NCI-H146 treated with DMSO at 0.1 percent for 48 hours (cell line): ENCODE measurements around the gene ST6GALNAC3.
"Not testable (repeated sequence)": the region's sequence is repeated elsewhere in the genome, so short reads cannot be mapped to it uniquely, and the experiment has no call there.

Source experiments
- DNase-seq: peaks from one replicate; lab custom pipeline; 2025; ENCODE audit not compliant: unreplicated experiment; lab: John Stamatoyannopoulos, UW

Gene ST6GALNAC3

GRCh38 chr1:76105372-76105771, 30.8 kb downstream of the ST6GALNAC3 start:
- DNase-seq: no peak

- no peak for DNase-seq
Observed at GRCh38 chr1:76106251-76106650, 31.7 kb downstream of the ST6GALNAC3 start.

- no peak for DNase-seq
Observed at GRCh38 chr1:76106719-76107235, 32.2 kb downstream of the ST6GALNAC3 start.

- no peak for DNase-seq
Observed at GRCh38 chr1:76109404-76109803, 34.9 kb downstream of the ST6GALNAC3 start.

GRCh38 chr1:76109901-76110560, 35.5 kb downstream of the ST6GALNAC3 start:
- no peak for DNase-seq

- DNase-seq: no peak
Observed at GRCh38 chr1:76110666-76111065, 36.1 kb downstream of the ST6GALNAC3 start.

GRCh38 chr1:76112321-76112720, 37.8 kb downstream of the ST6GALNAC3 start:
- DNase-seq: not testable (repeated sequence)

GRCh38 chr1:76113446-76113845, 38.9 kb downstream of the ST6GALNAC3 start:
- no peak for DNase-seq

GRCh38 chr1:76115171-76115570, 40.6 kb downstream of the ST6GALNAC3 start:
- DNase-seq: no peak

GRCh38 chr1:76121850-76122249, 47.3 kb downstream of the ST6GALNAC3 start:
- DNase-seq: no peak

- no peak for DNase-seq
Observed at GRCh38 chr1:76122271-76122670, 47.7 kb downstream of the ST6GALNAC3 start.

- not testable (repeated sequence) for DNase-seq
Observed at GRCh38 chr1:76123411-76124064, 49.0 kb downstream of the ST6GALNAC3 start.

- no peak for DNase-seq
Observed at GRCh38 chr1:76124196-76124595, 49.6 kb downstream of the ST6GALNAC3 start.

GRCh38 chr1:76125473-76126219, 51.1 kb downstream of the ST6GALNAC3 start:
- no peak for DNase-seq

GRCh38 chr1:76128096-76128495, 53.5 kb downstream of the ST6GALNAC3 start:
- no peak for DNase-seq

GRCh38 chr1:76129731-76130130, 55.2 kb downstream of the ST6GALNAC3 start:
- DNase-seq: no peak

- no peak for DNase-seq
Observed at GRCh38 chr1:76130992-76131391, 56.4 kb downstream of the ST6GALNAC3 start.

GRCh38 chr1:76133977-76134376, 59.4 kb downstream of the ST6GALNAC3 start:
- no peak for DNase-seq

- DNase-seq: no peak
Observed at GRCh38 chr1:76135835-76136234, 61.3 kb downstream of the ST6GALNAC3 start.

GRCh38 chr1:76136894-76137293, 62.3 kb downstream of the ST6GALNAC3 start:
- DNase-seq: no peak

GRCh38 chr1:76137746-76138145, 63.2 kb downstream of the ST6GALNAC3 start:
- DNase-seq: no peak

GRCh38 chr1:76138217-76138616, 63.7 kb downstream of the ST6GALNAC3 start:
- no peak for DNase-seq
